Neural progenitor cell (in vitro differentiated cells): ENCODE data around the gene GAB1. TPM values are rescaled to one million over a fixed set of nuclear protein-coding genes. Genes with fewer than 3 reads are reported as not detected.
A peak's percentile ranks its signal among the peaks of the same experiment; 100 is the strongest.

ENCODE experiments used
- DNase-seq: peaks from one replicate; pipeline ENCODE4 v3.0.0-alpha.2; 2016; ENCODE audit warnings: low spot score
- H2AFZ ChIP-seq: fragments of 200-600 bp; sonication (generic); replicated peaks from 2 replicates; pipeline ENCODE4 v1.6.1; 2016; ENCODE audit warnings: antibody characterized with exemption
- H3F3A ChIP-seq: fragments of 200-600 bp; sonication (generic); 2 replicates; pipeline ENCODE4 v1.6.1; 2016; ENCODE audit warnings: antibody characterized with exemption, low read depth
- H3K27ac ChIP-seq: fragments of 200-600 bp; sonication (generic); 2 replicates; pipeline ENCODE4 v1.5.1; 2016; ENCODE audit warnings: mild to moderate bottlenecking
- H3K27me3 ChIP-seq: fragments of 200-600 bp; sonication (generic); 2 replicates; pipeline ENCODE4 v1.6.1; 2016; ENCODE audit warnings: mild to moderate bottlenecking, moderate library complexity
- H3K36me3 ChIP-seq: fragments of 200-600 bp; sonication (generic); 2 replicates; pipeline ENCODE4 v1.5.1; 2016
- H3K4me1 ChIP-seq: fragments of 200-600 bp; sonication (generic); 2 replicates; pipeline ENCODE4 v1.6.1; 2016; ENCODE audit warnings: mixed run types
- H3K4me2 ChIP-seq: fragments of 200-600 bp; sonication (generic); 2 replicates; pipeline ENCODE4 v1.6.1; 2016
- H3K4me3 ChIP-seq: fragments of 200-600 bp; sonication (generic); 2 replicates; pipeline ENCODE4 v1.5.1; 2016
- H3K79me2 ChIP-seq: fragments of 200-600 bp; sonication (generic); 2 replicates; pipeline ENCODE4 v1.6.1; 2016; ENCODE audit warnings: low read depth
- H3K9ac ChIP-seq: fragments of 200-600 bp; sonication (generic); 2 replicates; pipeline ENCODE4 v1.6.1; 2016
- H3K9me3 ChIP-seq: fragments of 200-600 bp; sonication (generic); 2 replicates; pipeline ENCODE4 v1.5.1; 2016; ENCODE audit warnings: low read depth
- H4K20me1 ChIP-seq: fragments of 200-600 bp; sonication (generic); 2 replicates; pipeline ENCODE4 v1.6.1; 2016; ENCODE audit warnings: low read depth
- H3K27ac Mint-ChIP-seq: 3 replicates; pipeline ENCODE4 v1.8.0; 2021; ENCODE audit warnings: mixed read lengths
- H3K27me3 Mint-ChIP-seq: 2 replicates; pipeline ENCODE4 v1.8.0; 2022; ENCODE audit warnings: low read depth, mild to moderate bottlenecking, inconsistent platforms, moderate library complexity, mixed read lengths; ENCODE audit not compliant: insufficient read depth
- H3K36me3 Mint-ChIP-seq: 3 replicates; pipeline ENCODE4 v1.8.0; 2021; ENCODE audit warnings: mixed read lengths
- H3K4me1 Mint-ChIP-seq: 3 replicates; pipeline ENCODE4 v1.8.0; 2021; ENCODE audit warnings: mixed read lengths
- H3K4me3 Mint-ChIP-seq: 3 replicates; pipeline ENCODE4 v1.8.0; 2021; ENCODE audit warnings: mild to moderate bottlenecking, moderate library complexity, mixed read lengths
- H3K9me3 Mint-ChIP-seq: 3 replicates; pipeline ENCODE4 v1.8.0; 2020; ENCODE audit warnings: mixed read lengths
- CTCF ChIP-seq: fragments of 200-600 bp; sonication (generic); IDR thresholded peaks from 2 replicates; pipeline ENCODE4 v1.5.1; 2017; ENCODE audit warnings: antibody characterized with exemption, mild to moderate bottlenecking
- EZH2 ChIP-seq: fragments of 200-600 bp; sonication (generic); IDR thresholded peaks from 2 replicates; pipeline ENCODE4 v1.6.1; 2017; ENCODE audit warnings: antibody characterized with exemption, mild to moderate bottlenecking, moderate library complexity
- EZH2phosphoT487 ChIP-seq: fragments of 200-600 bp; sonication (generic); IDR thresholded peaks from 2 replicates; pipeline ENCODE4 v1.6.1; 2017; ENCODE audit warnings: antibody characterized with exemption
- total RNA-seq: library from RNA; depleted of rRNA; stranded (reverse); fragments of >200 nt; gene quantifications from 2 replicates; pipeline ENCODE4 v1.2.3, GENCODE V29; 2015; ENCODE audit warnings: low replicate concordance

Gene GAB1
- total RNA-seq, 1 donor from 2014 or later = 31.3 TPM

- Histone ChIP-seq H3K36me3 (no peaks in the 10 kb centered on the region), H3K4me2 (no peak overlapping the region), H3K4me1 (no peaks in the 10 kb centered on the region), H3K79me2 (no peaks in the 10 kb centered on the region), H3K9ac (no peak overlapping the region), H3K27me3 (no peaks in the 10 kb centered on the region), H3F3A (no peaks in the 10 kb centered on the region), H4K20me1 (no peaks in the 10 kb centered on the region), H2AFZ (no peak overlapping the region), H3K4me3 (no peak overlapping the region), H3K27ac (no peak overlapping the region), H3K9me3 (no peaks in the 10 kb centered on the region)
- Mint-ChIP-seq H3K4me1 (peaks cover 2% of the 10 kb centered on the region), H3K36me3 (no peaks in the 10 kb centered on the region), H3K9me3 (no peaks in the 10 kb centered on the region), H3K27me3 (no peaks in the 10 kb centered on the region), H3K4me3 (no peak overlapping the region), H3K27ac (no peak overlapping the region)
- no peak for TF ChIP-seq EZH2
- no peak for TF ChIP-seq CTCF
- TF ChIP-seq EZH2phosphoT487 = no peak
- DNase-seq = no peak
Measured at GRCh38 chr4:143313996-143314395, 22.7 kb upstream of the GAB1 start.

GRCh38 chr4:143320113-143320512 lies 16.6 kb upstream of the GAB1 start:
- TF ChIP-seq EZH2 = no peak
- H4K20me1 ChIP-seq = no peaks in the 10 kb centered on the region
- H3K36me3 ChIP-seq = no peaks in the 10 kb centered on the region
- Mint-ChIP-seq H3K9me3 (no peaks in the 10 kb centered on the region), H3K36me3 (no peaks in the 10 kb centered on the region), H3K27me3 (no peaks in the 10 kb centered on the region), H3K4me1 (peaks cover 14% of the 10 kb centered on the region), H3K27ac (no peak overlapping the region), H3K4me3 (no peak overlapping the region)
- no peak for DNase-seq
- H3K9ac ChIP-seq = no peak overlapping the region
- no peaks in the 10 kb centered on the region for H3F3A ChIP-seq
- H3K4me1 ChIP-seq = no peaks in the 10 kb centered on the region
- H3K27ac ChIP-seq = no peak overlapping the region
- no peak overlapping the region for H3K4me3 ChIP-seq
- H3K27me3 ChIP-seq = no peaks in the 10 kb centered on the region
- H3K4me2 ChIP-seq = no peak overlapping the region
- no peaks in the 10 kb centered on the region for H3K9me3 ChIP-seq
- H3K79me2 ChIP-seq = no peaks in the 10 kb centered on the region
- H2AFZ ChIP-seq = no peak overlapping the region

GRCh38 chr4:143326735-143327134 lies 9.9 kb upstream of the GAB1 start:
- Histone ChIP-seq H3K27me3 (no peaks in the 10 kb centered on the region), H3K4me2 (no peak overlapping the region), H3K4me3 (no peak overlapping the region), H3K79me2 (no peaks in the 10 kb centered on the region), H3K27ac (no peak overlapping the region), H2AFZ (no peak overlapping the region), H3K9ac (no peak overlapping the region), H3K4me1 (no peaks in the 10 kb centered on the region), H3F3A (no peaks in the 10 kb centered on the region), H4K20me1 (no peaks in the 10 kb centered on the region), H3K9me3 (no peaks in the 10 kb centered on the region), H3K36me3 (no peaks in the 10 kb centered on the region)
- DNase-seq = no peak
- TF ChIP-seq EZH2phosphoT487 (no peak), EZH2 (no peak), CTCF (no peak)
- H3K27me3 Mint-ChIP-seq = no peaks in the 10 kb centered on the region
- no peaks in the 10 kb centered on the region for H3K9me3 Mint-ChIP-seq
- H3K4me3 Mint-ChIP-seq = no peak overlapping the region
- no peaks in the 10 kb centered on the region for H3K36me3 Mint-ChIP-seq
- H3K4me1 Mint-ChIP-seq = no peaks in the 10 kb centered on the region
- no peak overlapping the region for H3K27ac Mint-ChIP-seq

GRCh38 chr4:143329985-143330384 lies 6.7 kb upstream of the GAB1 start:
- Histone ChIP-seq H2AFZ (no peak overlapping the region), H3K9ac (no peak overlapping the region), H4K20me1 (no peaks in the 10 kb centered on the region), H3K79me2 (no peaks in the 10 kb centered on the region), H3K4me3 (no peak overlapping the region), H3K27me3 (no peaks in the 10 kb centered on the region), H3K27ac (no peak overlapping the region), H3K4me1 (no peaks in the 10 kb centered on the region), H3F3A (peaks cover 4% of the 10 kb centered on the region), H3K4me2 (no peak overlapping the region), H3K36me3 (no peaks in the 10 kb centered on the region), H3K9me3 (no peaks in the 10 kb centered on the region)
- no peak for DNase-seq
- no peaks in the 10 kb centered on the region for H3K36me3 Mint-ChIP-seq
- no peaks in the 10 kb centered on the region for H3K27me3 Mint-ChIP-seq
- no peaks in the 10 kb centered on the region for H3K9me3 Mint-ChIP-seq
- H3K27ac Mint-ChIP-seq = no peak overlapping the region
- H3K4me3 Mint-ChIP-seq = no peak overlapping the region
- H3K4me1 Mint-ChIP-seq = no peaks in the 10 kb centered on the region
- TF ChIP-seq EZH2phosphoT487 (no peak), CTCF (peak; percentile 14)
